ENCODE results near the gene ROBO1. TPM values are rescaled to one million over a fixed set of nuclear protein-coding genes. Genes with fewer than 3 reads are reported as not detected.
A peak's percentile ranks its signal among the peaks of the same experiment; 100 is the strongest.

The ROBO1 gene
- polyA plus RNA-seq, 1 donor, result 33.9 TPM

DNA sequence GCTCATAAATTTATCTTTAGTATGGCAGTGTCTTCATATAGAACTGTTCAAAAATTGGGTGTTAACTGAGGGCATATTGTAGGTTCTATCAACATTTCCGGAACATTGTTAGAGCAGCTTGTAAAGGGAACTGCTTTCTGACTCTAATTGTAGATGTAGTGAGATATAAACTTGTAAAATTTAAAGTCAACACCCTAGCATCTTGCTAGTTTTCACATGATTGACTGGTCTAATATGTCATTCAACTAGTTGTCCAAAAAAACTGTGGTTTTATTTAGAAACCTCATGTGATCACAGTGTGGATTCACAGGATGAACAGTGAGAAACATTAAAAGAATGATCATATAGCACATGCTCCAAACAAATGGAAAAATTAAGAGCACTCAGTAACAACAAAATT is 607.4 kb downstream of the ROBO1 start:
- no peak for DNase-seq

- DNase-seq, result no peak
These were observed 608.1 kb downstream of the ROBO1 start for GRCh38 chr3:79159736-79160135.

DNA sequence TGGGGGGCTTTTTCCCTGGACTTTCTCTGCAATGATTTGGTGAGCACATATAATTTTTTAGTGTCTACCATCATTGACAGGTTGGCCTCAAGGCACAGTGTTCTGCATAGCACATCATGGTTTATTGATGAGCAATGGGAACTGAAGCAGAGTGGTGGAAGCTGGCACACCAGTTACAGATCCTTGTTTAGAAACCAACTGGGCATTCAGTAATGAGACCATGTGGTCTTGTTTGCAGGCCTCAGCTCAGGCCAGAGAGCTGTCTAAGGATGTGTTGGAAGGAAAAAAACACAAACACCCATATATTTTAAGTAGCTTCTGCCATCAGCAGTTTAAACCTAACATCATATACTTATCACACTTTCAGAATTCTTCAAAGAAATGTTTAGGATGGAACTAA is 610.6 kb downstream of the ROBO1 start:
- DNase-seq, result no peak

DNA sequence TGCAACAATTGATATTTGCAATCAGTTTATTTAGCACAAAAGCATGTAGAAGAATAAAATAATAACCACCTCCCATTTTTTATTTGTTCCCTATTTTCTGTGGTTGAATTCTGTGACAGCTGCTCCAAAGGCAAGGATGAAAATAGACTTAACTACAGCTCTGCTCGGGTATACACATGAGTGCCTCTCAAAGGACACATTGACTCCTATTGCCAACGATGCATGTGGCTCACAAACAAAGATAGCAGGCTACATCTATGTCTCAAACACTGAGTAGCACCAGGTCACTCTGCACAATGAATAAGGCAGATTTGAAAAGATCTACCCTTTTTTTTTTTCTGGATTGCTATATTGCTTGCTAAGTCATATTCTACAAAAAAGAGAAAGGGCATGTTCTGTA is 612.9 kb downstream of the ROBO1 start:
- no peak for DNase-seq

DNA sequence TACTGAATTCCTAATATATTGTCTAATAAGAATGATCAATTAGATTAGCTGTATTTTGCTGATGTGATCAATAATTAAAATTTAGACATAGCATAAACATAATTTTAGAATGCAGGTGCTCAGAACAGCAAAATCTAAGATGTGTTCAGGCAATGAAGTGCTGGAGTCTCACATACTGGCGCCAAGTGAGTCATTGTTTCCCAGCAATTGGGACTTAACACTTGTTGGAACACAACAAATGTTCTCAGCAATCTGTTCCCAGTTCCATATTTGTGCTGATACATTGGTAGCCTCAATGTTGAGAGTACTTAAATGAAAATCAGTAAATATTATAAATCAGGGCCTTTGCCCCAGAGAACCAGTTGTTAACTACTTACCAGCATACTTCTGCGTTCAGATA is 619.0 kb downstream of the ROBO1 start:
- peak; percentile 8 for DNase-seq

DNA sequence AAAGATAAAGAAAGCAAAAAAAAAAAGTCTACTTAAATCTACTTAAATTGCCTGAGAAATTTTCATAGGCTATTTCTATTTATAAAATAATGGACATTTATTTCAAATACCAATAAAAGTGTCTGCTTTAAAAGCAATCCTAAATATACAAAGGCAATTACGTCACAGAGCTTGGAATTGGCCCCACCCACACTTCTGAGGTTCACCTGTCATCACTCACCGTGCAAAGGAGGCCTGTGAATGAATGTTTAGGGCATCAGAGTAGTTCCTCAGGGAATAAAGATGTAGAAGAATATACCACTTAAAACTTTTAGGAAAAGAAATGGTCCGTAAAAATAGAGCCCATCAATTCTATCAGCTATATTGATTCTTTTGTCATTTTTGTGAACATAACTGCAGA is 621.8 kb downstream of the ROBO1 start:
- no peak for DNase-seq

DNA sequence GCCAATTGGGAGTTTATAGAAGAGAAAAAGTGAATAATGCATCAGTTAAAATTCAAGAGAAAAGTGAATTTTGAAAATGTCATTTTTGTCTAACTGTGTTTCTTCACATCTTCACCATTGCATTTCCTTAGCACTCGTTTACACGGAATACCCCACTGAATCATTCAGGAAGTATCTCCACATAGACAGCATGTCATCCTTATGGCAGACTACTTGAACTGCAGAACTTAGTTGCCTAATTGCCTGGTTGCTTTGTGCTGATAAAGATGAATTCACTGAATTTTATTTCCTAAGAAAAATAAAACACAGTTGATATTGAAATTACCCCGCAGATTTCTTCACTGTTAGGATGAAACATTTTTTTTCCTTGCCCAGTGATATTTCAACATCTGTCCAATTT is 627.1 kb downstream of the ROBO1 start:
- DNase-seq, result no peak

DNA sequence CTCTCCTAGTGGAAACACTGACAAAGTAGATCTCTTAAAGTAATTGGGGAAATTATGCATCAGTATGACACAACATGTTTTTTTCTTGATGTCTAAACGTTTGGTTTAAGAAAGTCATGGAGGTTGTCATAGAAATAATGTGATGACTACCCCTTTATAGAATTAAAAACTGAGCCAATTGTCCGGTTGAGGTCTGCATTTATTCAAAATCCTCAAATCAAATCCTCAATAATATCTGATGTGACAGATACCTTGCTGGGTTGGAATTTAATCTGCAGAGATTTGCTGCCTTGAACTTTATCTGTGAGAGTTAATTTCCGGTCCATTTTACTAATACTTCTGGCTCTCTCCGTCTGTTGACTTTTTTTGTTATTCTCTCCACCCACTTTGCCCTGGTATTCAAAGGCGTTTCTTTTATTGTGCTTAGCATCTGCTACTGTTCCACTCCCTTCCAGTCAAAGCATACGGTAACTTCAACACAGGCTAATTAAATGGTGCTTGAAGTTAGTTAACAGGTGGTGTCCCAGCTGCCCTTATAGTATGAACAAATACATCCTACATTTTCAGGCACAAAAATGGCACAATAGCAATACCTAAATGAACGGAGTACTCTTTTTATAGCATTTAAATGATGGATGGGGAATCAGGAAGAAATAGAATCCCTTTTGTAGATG is 628.3 kb downstream of the ROBO1 start:
- DNase-seq, result no peak

DNA sequence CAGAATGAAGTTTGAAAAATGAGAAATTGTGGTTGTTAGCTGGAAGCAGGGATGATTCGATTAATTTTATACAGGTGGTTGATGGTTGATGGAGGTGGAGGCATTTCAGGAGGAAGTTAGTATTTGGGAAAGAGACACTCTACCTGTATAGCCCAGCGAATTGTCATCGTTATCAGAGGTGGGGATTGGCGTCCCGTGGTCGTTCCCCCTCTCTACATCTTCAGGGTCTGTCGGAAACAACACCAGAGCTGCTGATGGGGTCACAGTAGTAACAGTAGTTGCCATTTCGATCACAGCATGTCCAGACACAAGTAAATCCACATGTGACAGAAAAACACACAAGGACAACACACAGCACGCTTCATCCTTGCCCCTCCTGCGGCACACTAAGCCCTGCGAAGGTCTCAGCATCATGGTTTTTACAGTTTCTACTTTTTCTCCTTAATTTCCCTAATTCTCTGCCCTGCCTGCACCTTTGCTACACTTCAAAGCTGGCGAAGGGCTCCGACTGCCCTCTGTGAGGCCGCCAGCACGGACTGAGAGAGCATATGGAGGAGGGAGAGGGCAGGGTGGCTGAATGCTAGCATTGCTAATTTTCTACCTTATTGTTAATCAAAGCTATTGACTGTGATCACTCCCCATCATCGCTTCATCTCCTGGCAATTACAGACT is 642.3 kb downstream of the ROBO1 start:
- no peak for DNase-seq

DNA sequence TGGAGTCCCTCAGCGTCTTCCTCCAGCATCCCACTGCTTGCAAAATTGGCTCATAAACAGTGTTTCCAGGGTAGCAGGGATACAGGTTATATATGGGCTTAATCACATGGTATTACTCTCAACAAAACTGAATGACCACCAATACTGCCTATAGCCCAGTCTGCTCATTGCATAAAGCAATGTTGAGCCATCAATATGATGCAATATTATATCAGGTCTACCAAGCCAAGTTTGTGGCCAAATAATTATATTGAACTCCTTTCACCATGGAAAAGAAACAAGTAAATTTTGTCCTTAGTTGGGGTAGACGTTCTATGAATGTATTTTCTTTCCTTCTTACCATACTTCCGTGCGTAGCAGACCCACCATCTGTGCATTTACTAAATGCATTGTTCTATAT is 652.3 kb downstream of the ROBO1 start:
- no peak for DNase-seq

DNA sequence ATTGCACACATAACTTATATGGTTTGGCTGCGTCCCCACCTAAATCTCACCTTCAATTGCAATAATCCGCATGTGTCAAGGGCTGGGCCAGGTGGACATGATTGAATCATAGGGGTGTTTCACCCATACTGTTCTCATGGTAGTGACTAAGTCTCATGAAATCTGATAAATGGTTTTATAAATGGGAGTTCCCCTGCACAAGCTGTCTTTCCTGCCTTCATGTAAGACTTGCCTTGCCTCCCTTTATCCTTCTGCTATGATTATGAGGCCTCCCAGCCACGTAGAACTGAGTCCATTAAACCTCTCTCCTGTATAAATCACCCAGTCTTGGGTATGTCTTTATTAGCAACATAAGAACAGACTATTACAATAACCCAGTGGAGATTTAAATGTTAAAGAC is 653.9 kb downstream of the ROBO1 start:
- DNase-seq, result no peak

DNA sequence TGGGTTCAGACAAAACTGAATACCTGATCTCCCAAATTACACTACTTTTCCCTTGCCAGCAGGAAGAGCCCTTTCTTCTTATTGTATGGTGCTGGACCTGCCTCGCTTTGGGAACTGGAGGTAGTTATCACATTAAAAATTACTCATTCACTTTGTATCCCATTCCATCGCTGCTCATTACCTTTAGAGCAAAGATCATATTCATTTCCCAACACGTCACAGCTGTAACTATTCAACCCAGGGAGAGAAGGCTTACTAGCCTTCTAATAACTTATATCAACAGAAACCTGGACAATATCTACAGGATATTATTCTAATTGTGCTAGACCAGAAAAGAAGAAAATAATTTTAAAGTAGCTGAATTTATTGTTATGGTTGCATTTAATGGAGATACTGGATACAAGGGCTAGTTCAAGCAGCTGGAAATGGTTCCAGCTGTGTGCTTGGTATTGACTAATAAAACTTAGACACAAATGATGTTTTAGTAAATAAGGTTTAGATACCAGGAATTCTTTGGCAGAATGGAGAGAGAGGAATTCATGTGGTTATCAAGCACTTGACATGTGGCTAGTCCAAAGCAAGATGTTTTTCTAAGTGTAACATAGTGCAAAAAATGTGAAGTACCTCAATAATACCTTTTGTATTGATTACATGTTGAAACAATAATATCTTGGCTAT is 656.3 kb downstream of the ROBO1 start:
- DNase-seq, result no peak

DNA sequence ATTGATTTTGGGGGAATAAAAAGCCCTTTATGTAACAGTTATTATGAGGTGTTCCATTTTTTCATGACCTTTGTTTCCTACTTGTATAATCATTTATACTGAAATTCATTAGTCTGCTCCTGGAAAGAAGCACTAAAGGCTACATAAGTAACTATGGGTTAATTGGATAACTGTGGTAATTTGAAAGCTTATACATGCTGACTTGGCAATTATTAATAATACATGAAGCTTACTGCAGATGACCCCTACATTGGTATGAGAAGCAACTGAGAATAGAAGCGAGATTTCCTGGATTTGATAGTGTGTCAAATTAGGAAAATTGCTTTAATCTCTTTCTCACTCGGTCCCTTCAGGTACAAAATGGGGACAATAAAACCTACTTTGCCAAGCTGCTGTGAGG is 658.0 kb downstream of the ROBO1 start:
- no peak for DNase-seq

GRCh38 chr3:79103307-79103706 is 664.5 kb downstream of the ROBO1 start:
- DNase-seq, result no peak

GRCh38 chr3:79097964-79098660 is 669.7 kb downstream of the ROBO1 start:
- no peak for DNase-seq

DNA sequence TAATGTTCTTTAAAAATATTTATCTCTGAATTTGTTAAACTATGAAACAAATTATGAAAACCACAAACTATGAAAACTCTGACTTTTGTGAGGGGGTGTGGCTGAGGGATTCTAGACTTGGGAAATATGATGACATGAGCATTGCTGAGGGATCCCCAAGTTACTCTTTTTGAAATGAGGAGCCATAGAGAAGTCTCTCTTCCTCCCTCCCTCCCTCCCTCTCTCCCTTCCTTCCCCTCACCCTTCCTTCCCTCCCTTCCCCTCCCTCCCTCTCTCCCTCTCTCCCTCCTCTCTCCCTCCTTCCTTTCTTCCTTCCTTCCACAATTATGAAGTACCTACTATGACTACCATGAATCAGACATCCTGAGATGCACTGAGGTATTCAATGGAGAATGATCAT is 673.1 kb downstream of the ROBO1 start:
- DNase-seq, result no peak

DNA sequence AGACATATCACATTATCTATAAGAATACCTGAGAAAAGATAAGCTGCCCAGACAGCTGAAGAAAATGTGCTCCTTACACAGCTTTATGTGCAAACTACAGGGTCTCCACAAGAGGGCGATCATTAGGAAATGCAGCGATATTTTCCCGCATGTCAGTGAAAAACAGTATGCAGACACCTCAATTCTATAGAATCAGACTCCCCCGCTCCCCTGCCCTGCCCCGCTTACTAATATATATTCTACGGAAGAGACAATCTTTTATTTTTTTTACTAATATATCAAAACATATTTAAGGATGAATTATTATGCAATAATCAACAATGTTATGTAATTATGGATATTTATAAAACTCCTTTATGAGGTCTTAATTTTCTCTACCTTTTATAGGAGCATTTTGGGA is 681.3 kb downstream of the ROBO1 start:
- DNase-seq, result peak; percentile 51

DNA sequence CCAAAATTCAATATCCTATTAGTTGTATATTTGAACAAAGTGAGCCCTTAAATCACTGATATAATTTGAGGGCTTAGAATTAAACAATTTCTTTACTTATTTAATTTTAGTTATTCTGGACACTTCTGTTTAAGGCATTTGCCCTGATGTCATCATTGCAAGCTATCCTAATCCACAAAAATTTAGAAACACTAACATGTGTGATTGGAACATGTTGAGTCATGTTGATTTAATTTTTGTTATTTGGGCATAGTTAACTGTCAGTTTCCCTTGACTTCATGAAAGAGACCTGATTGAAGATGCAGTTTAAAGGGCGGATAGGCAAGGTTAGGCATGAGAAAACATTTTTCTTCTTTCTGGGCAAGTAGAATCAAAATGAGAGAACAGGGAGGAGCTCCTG is 682.6 kb downstream of the ROBO1 start:
- DNase-seq, result no peak

- no peak for DNase-seq
These were observed 686.5 kb downstream of the ROBO1 start for GRCh38 chr3:79081335-79081734.

- DNase-seq, result no peak
These were observed 693.2 kb downstream of the ROBO1 start for GRCh38 chr3:79074558-79074957.

DNA sequence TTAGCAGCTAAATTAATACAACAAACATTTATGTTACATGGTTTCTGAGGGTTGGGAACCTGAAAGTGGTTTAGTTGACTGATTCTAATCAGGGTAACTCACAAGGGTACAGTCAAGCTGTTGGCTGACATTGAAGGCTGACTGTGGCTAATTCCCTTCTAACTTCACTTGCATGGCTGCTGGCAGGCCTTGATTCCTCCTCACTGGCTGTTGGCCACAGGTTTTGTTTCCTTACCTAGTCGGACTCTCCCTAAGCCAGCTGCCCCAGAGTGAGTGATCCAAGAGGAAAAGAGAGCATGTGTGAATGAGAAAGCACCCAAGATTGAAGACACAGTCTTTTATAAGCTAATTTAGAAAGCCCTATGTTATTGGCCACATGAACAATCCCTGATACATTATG is 700.1 kb downstream of the ROBO1 start:
- DNase-seq, result no peak

DNA sequence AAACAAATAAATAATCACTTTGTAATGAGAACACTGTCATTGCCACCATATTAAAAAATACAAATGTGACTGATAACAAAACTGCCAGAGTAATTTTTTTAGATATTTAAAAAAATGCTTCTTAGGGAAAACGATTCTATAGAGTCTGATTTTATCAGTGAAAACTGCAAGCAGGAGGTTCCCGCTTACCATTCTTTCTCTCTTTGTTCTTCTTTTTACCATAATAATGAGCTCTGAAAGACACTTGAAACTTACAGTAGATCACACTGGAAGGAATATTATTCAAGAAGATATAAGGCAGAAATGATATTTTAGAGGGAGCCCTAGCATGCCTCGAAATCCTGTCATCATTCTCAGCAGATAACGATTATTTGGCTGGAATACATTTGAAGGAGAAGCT is 701.3 kb downstream of the ROBO1 start:
- DNase-seq, result no peak

- DNase-seq, result no peak
These were observed 704.2 kb downstream of the ROBO1 start for GRCh38 chr3:79063624-79064023.

GRCh38 chr3:79057756-79058155 is 710.0 kb downstream of the ROBO1 start:
- no peak for DNase-seq
